Natural killer cell treated with Interleukin-12 subunit alpha and Interleukin-12 subunit beta and Interleukin-15 and Interleukin-18, amount 100 ng/mL, for 72 hours (primary cell): ENCODE data around the gene SLC8A1. TPM values are rescaled to one million over a fixed set of nuclear protein-coding genes. Genes with fewer than 3 reads are reported as not detected.

Experiments used
- ATAC-seq, 2 donors: fragments of 150-1000 bp; cut with Tn5 transposase in 1 of 2; sonication (Bioruptor Pico), chemical (Tn5 transposase) in 1 of 2; 2 replicates each; pipeline ENCODE4 v1.10.0; 2021
- DNase-seq: peaks from one replicate; pipeline ENCODE4 v3.0.0; 2022; ENCODE audit warnings: low spot score
- H3K27ac Mint-ChIP-seq, 2 donors: 1 replicate in 1 of 2; 2 replicates in 1 of 2; pipeline ENCODE4 v1.8.0; 2022; ENCODE audit warnings: mixed read lengths in 2 of 2, mild to moderate bottlenecking in 1 of 2, moderate library complexity in 1 of 2
- H3K27me3 Mint-ChIP-seq, 2 donors: 1 replicate in 1 of 2; 2 replicates in 1 of 2; pipeline ENCODE4 v1.8.0; 2022; ENCODE audit warnings: mixed read lengths in 2 of 2
- H3K36me3 Mint-ChIP-seq: one replicate; pipeline ENCODE4 v1.8.0; 2022; ENCODE audit warnings: mixed read lengths
- H3K4me1 Mint-ChIP-seq, 2 donors: 1 replicate in 1 of 2; 2 replicates in 1 of 2; pipeline ENCODE4 v1.8.0; 2022; ENCODE audit warnings: low read depth in 2 of 2, mixed read lengths in 2 of 2, mild to moderate bottlenecking in 1 of 2
- H3K4me3 Mint-ChIP-seq: one replicate; pipeline ENCODE4 v1.8.0; 2022; ENCODE audit warnings: mixed read lengths
- H3K9me3 Mint-ChIP-seq: 2 replicates; pipeline ENCODE4 v1.8.0; 2022; ENCODE audit warnings: mixed read lengths
- total RNA-seq, 2 donors: library from RNA; stranded (reverse); gene quantifications; one replicate each; pipeline ENCODE4 v1.2.3, GENCODE V29; 2022

Gene SLC8A1
- total RNA-seq, 2 donors from 2014 or later, result not detected

DNA sequence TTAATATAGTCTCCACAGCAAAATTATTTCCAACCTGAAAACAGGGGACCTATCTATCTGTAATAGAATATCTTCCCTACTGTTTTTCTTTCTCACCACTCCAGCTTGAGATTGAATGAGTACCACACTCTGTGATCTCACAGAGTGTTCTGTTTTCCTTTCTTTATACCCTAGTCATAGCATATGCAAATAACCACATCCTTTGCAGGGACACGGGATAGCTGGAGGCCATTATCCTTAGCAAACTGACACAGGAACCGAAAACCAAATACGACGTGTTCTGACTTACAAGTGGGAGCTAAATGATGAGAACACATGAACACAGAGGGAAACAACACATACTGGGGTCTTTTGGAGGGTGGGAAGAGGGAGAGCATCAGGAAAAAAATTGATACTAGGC, 224.7 kb downstream of the SLC8A1 start:
- Mint-ChIP-seq H3K27me3 (no peaks in the 10 kb centered on the region), H3K4me3 (no peak overlapping the region), H3K27ac (no peak overlapping the region), H3K9me3 (peaks cover 10% of the 10 kb centered on the region), H3K4me1 (no peaks in the 10 kb centered on the region), H3K36me3 (no peaks in the 10 kb centered on the region)
- no peak for ATAC-seq
- no peak for DNase-seq

DNA sequence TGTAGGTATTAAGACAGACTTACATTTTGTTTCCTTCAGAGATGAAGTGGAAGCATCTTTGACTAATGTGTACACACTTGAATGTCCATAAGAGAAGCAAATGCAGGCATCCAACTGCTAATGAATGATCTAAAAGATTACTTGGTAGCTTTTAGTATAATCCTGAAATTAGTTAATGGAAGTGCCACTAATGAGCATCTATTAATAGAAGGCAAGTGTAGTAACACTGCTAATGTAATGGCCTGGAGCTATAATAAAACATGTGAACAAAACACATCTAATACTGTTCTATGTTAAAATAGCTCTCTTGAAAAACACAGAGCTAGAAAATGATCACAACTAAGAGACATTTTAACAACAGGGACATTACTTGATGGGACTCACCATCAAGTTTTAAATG, 225.3 kb downstream of the SLC8A1 start:
- Mint-ChIP-seq H3K27me3 (no peaks in the 10 kb centered on the region), H3K36me3 (no peaks in the 10 kb centered on the region), H3K27ac (no peak overlapping the region), H3K4me3 (no peak overlapping the region), H3K9me3 (peaks cover 10% of the 10 kb centered on the region), H3K4me1 (no peaks in the 10 kb centered on the region)
- no peak for DNase-seq
- no peak for ATAC-seq

DNA sequence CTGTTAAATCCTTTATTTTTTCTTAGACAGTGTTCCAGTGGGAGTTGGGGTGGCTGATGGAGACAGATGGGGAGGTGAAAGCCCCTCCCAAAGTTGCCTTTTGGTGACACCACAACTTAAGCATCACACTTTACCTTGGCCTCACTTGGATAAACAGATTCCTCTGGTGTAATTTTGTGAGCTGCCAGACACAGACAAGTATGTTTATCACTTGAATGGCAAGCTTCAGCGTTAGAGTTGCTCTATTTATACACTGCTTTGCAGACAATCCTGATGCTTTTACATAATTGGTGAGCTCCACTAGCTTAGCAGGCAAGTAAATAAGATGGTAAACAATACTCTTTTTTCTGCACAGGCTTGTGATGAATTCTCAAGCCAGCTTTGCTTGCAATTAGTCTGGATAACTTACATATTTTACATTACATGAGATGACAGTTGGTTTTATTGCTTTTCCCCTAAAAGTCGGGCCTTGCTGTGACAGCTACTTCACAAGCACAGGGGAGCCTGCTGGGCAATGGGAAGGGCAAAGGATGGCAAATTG, 226.2 kb downstream of the SLC8A1 start:
- ATAC-seq (no peak), DNase-seq (no peak)
- Mint-ChIP-seq H3K27ac (no peak overlapping the region), H3K9me3 (peaks cover 7% of the 10 kb centered on the region), H3K4me1 (no peaks in the 10 kb centered on the region), H3K4me3 (no peak overlapping the region), H3K27me3 (no peaks in the 10 kb centered on the region), H3K36me3 (no peaks in the 10 kb centered on the region)

DNA sequence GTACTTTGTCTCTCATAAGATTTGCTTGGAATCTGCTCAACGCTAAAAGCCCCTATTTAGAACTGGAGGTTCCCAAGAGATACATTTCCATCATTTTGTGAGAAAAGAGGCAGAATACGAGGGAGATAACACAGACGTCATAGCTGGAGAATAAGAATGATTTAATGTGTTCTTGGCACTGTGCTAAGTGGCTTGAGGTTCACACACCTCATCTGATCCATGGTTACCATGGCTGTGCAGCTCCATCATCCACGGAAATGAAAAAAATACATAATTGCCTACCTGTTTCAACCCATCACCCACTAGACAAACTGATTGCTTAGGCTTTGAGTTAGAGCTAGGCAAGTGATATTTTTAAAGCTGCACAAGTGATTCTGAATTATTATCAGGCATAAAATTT, 227.6 kb downstream of the SLC8A1 start:
- Mint-ChIP-seq H3K9me3 (peaks cover 4% of the 10 kb centered on the region), H3K27me3 (no peaks in the 10 kb centered on the region), H3K4me3 (no peak overlapping the region), H3K36me3 (no peaks in the 10 kb centered on the region), H3K4me1 (no peaks in the 10 kb centered on the region), H3K27ac (no peak overlapping the region)
- no peak for DNase-seq
- ATAC-seq, result no peak

DNA sequence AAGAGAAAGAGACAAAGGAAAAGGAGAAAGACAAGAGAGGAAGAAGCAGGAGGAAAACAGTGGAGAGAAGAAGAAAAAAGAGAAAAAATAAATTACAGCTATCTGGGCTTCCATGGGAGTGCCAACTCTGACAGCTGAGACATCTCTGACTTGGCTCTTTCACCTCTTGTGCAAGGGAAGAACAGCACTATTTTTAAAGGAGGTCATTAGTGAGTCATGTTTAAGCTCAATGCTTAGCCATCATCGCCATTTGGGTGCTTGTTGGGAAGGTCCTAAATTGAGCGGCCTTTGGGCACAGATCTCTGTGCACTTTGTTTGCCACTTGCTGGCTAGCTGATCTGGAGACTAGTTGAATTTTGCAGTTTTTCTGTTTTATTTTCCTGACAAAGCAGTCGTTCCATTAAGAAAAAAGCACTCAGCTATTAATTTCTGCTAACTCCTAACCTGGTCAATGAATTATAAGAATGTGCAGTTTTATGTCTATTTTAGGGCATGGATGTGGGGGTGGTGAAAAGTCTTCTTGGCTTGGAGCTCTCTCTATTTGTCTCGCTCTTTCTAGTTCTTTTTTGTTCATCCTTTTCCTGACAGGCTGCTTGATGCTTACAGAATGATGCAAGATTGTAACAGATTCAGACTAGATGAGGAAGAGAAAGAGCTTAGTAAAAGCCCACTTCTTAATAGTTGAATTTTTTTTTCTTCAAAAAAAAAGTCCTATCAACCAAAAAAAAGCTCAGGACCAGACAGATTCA, 231.5 kb downstream of the SLC8A1 start:
- Mint-ChIP-seq H3K4me3 (no peak overlapping the region), H3K27ac (no peak overlapping the region), H3K4me1 (no peaks in the 10 kb centered on the region), H3K36me3 (no peaks in the 10 kb centered on the region), H3K9me3 (peaks cover 7% of the 10 kb centered on the region), H3K27me3 (no peaks in the 10 kb centered on the region)
- DNase-seq, result no peak
- no peak for ATAC-seq

DNA sequence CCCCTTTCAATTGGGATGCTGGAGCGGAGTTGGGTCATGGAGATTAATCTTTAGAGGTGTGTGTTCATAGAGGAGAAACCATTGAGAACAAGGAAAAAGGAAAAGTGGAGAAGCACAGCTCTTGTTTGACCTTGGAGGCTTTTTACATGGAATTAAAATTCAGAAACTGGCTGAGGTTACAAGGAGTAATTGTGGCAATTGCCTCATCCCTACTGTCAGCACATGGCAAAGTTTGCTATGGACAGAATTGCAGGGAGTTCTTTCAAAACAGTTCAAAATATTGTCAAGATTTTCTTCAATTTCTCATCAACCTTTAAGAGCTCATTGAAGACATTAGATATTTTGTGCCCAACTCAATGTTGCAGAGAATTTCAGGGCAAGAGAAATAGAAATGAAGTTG, 232.7 kb downstream of the SLC8A1 start:
- peaks cover 7% of the 10 kb centered on the region for H3K9me3 Mint-ChIP-seq
- no peak overlapping the region for H3K27ac Mint-ChIP-seq
- no peak for ATAC-seq
- H3K4me3 Mint-ChIP-seq, result no peak overlapping the region
- H3K4me1 Mint-ChIP-seq, result no peaks in the 10 kb centered on the region
- no peaks in the 10 kb centered on the region for H3K27me3 Mint-ChIP-seq
- no peak for DNase-seq
- H3K36me3 Mint-ChIP-seq, result no peaks in the 10 kb centered on the region

DNA sequence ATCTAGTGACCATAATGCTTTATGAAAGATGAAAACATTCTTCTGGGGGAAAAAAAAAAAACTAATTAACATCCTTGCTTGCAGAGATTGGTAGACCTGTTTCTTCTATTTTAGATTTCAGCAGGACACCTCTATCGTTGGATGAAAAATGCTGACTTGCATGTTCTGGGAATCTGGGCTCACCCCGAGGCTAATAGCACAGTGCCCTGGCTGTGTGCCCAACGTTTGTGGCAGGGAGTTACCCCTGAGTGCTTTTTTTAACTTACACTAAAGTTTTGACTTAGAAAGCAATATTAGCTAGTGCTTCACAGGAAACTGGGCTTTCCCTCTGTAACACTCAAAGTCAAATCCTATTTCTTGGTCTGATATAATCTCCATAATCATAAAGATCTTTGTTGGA, 233.2 kb downstream of the SLC8A1 start:
- Mint-ChIP-seq H3K36me3 (no peaks in the 10 kb centered on the region), H3K27me3 (no peaks in the 10 kb centered on the region), H3K4me3 (no peak overlapping the region), H3K27ac (no peak overlapping the region), H3K4me1 (no peaks in the 10 kb centered on the region), H3K9me3 (peaks cover 7% of the 10 kb centered on the region)
- ATAC-seq (no peak), DNase-seq (no peak)

DNA sequence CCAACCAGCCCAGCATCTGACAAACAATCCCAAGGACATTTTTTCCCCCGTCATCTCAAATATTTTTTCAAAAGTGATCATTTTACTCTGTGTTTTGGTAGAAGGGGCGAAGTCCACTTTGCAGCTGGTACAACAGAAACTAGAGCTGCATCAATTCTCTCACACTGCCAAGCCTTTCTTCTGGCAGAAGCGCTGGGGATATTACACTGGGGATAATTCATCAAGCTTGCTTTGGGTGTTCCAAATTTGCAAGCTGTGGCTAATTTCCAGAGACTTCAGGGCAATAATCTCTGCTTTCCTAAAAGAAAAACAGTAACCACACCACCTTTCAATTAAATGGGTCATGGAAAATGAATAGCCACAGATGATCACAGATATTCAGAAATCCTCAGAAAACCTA, 238.3 kb downstream of the SLC8A1 start:
- no peak overlapping the region for H3K27ac Mint-ChIP-seq
- DNase-seq (no peak), ATAC-seq (no peak)
- peaks cover 10% of the 10 kb centered on the region for H3K9me3 Mint-ChIP-seq
- H3K4me3 Mint-ChIP-seq, result no peak overlapping the region
- H3K4me1 Mint-ChIP-seq, result no peaks in the 10 kb centered on the region
- H3K27me3 Mint-ChIP-seq, result no peaks in the 10 kb centered on the region
- H3K36me3 Mint-ChIP-seq, result no peaks in the 10 kb centered on the region

DNA sequence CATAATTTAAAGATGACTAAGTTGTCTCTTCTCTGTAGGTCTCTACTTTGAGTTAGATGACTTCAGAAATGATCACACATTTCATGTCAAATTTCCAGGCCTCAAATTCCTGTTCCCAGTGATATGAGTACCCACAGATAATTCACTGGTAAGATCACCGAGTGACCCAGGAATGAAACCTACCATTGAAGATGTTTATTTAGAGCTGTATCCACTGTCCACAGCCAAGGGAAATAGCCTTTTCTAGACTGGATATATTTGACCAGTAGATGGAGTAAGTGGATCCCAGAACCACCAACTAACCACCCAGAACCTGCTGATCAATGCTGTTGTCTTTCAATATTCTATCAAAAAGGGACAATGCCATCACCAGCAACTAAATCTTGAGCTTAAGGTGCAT, 238.8 kb downstream of the SLC8A1 start:
- Mint-ChIP-seq H3K27me3 (no peaks in the 10 kb centered on the region), H3K36me3 (no peaks in the 10 kb centered on the region), H3K4me3 (no peak overlapping the region), H3K4me1 (no peaks in the 10 kb centered on the region), H3K27ac (no peak overlapping the region), H3K9me3 (peaks cover 10% of the 10 kb centered on the region)
- no peak for DNase-seq
- ATAC-seq, result no peak

DNA sequence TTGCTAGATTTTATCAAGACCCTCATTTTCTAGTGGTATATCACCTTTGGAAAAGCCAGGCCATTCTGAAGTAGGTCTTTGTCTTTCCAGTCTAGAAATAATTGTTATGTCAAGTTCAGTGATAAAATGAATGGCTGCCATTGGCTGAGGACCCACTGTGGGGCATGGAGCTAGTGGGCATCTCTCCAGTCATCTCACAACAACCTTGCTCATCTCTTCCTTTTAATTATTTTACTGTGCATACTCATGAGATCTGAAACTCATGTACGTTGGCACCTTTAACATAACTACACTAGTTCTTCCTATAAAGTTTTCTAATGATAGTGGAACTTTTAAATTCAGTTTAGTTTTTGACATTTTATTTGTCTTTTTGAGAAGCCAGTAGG, 240.9 kb downstream of the SLC8A1 start:
- no peak overlapping the region for H3K27ac Mint-ChIP-seq
- H3K9me3 Mint-ChIP-seq, result peaks cover 10% of the 10 kb centered on the region
- no peak overlapping the region for H3K4me3 Mint-ChIP-seq
- ATAC-seq, result no peak
- H3K4me1 Mint-ChIP-seq, result no peaks in the 10 kb centered on the region
- DNase-seq, result no peak
- no peaks in the 10 kb centered on the region for H3K27me3 Mint-ChIP-seq
- no peaks in the 10 kb centered on the region for H3K36me3 Mint-ChIP-seq

DNA sequence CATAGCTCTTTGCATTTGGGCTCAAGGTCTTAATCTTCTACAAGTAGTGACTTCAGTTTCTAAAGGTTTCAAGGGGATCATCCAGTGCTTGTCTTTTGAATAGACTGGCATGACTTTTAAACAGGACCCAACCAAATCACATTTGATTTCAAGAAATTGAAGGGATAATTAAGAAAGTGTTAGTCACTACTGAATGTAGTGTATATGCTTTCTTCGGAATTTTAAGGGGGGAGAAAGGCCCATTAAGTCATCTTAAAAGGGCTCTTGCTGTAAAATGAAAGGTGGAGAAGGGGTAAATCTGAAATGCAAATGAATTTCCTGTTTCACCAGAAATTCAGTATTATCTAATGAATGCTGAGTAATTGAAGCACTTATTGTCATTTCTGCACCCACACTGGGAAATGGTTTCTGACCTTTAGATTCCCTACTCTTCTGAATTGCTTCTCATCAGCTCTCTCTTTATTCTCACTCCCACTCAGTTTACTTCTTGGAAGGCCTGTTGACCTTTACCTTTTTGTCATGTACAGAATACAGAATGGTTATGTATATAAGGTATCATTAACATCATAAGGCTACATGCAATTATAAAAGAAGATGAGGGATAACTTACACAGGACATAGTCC, 241.4 kb downstream of the SLC8A1 start:
- Mint-ChIP-seq H3K9me3 (peaks cover 10% of the 10 kb centered on the region), H3K36me3 (no peaks in the 10 kb centered on the region), H3K27ac (no peak overlapping the region), H3K4me1 (no peaks in the 10 kb centered on the region), H3K4me3 (no peak overlapping the region), H3K27me3 (no peaks in the 10 kb centered on the region)
- ATAC-seq, result no peak
- DNase-seq, result no peak

DNA sequence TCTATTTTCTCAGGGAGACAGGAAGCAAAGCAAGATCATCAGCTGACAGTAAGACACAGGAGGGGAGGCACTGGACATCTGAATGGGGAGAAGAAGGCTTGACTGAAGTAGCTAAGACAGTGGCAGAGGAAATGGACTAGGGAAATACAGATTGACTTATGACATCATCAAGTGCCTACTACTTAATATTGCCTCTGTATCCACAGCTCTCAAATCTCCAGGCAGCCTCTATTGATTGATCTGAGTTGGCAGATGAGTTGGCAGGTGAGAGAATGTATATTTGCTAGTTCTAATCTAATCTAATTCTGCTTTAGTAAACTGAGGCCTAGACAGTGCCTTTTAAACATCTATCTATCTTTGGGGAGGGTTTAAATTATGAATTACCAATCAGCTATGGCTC, 242.1 kb downstream of the SLC8A1 start:
- DNase-seq, result no peak
- H3K4me1 Mint-ChIP-seq, result no peaks in the 10 kb centered on the region
- no peaks in the 10 kb centered on the region for H3K36me3 Mint-ChIP-seq
- no peaks in the 10 kb centered on the region for H3K27me3 Mint-ChIP-seq
- no peak overlapping the region for H3K27ac Mint-ChIP-seq
- ATAC-seq, result no peak
- peaks cover 13% of the 10 kb centered on the region for H3K9me3 Mint-ChIP-seq
- no peak overlapping the region for H3K4me3 Mint-ChIP-seq

DNA sequence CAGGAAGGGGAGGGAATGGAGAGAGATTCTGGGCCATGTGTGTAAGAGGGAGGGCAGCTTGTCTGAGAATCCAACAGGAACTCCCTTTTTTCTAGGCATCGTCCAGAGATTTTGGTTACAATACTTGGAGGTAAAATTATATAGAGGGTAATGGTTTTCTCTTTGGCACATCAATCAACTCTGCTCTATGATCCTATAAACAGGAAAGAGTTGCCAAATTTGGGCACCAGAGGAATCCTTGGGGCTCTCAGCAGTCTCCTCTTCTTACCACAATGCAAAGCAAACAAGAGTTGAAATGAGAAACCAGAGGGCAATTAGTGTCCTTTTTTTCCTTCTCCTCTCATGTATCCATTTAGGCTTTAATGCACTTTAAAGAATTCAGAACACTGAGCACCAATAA, 243.4 kb downstream of the SLC8A1 start:
- no peak for ATAC-seq
- DNase-seq, result no peak
- H3K9me3 Mint-ChIP-seq, result peaks cover 13% of the 10 kb centered on the region
- no peaks in the 10 kb centered on the region for H3K27me3 Mint-ChIP-seq
- no peak overlapping the region for H3K4me3 Mint-ChIP-seq
- H3K4me1 Mint-ChIP-seq, result no peaks in the 10 kb centered on the region
- H3K36me3 Mint-ChIP-seq, result no peaks in the 10 kb centered on the region
- no peak overlapping the region for H3K27ac Mint-ChIP-seq

DNA sequence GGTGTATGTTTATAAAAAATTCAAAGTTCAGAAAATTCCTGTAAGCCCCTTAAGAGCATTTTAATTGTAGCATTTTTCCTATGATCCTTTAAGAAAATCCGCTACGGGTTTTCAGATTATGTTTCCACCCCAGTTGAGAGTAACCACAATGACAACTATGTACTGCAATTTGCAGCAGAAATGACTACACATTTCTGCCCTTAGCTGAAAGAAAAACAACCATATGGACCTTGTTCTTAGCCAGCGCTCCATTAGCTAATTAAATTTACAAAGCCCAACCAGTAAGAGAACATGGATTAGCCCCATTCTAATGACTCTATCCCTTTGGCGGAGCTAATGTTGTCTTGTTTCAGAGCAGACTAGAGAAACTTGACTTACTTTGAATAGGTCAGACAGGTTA, 247.6 kb downstream of the SLC8A1 start:
- Mint-ChIP-seq H3K9me3 (peaks cover 10% of the 10 kb centered on the region), H3K4me3 (no peak overlapping the region), H3K27me3 (no peaks in the 10 kb centered on the region), H3K4me1 (no peaks in the 10 kb centered on the region), H3K27ac (no peak overlapping the region), H3K36me3 (no peaks in the 10 kb centered on the region)
- no peak for ATAC-seq
- no peak for DNase-seq
